ENCODE measurements around the gene AGPS.
A peak's percentile ranks its signal among the peaks of the same experiment; 100 is the strongest.

Gene AGPS

GRCh38 chr2:177554365-177554764 lies 161.8 kb downstream of the AGPS start:
- no peak for DNase-seq

- no peak for DNase-seq
Measured at GRCh38 chr2:177556153-177556552, 163.6 kb downstream of the AGPS start.

GRCh38 chr2:177557794-177558193 lies 165.2 kb downstream of the AGPS start:
- DNase-seq = no peak

- DNase-seq = no peak
Measured at GRCh38 chr2:177559638-177560037, 167.1 kb downstream of the AGPS start.

GRCh38 chr2:177568390-177568789 lies 175.8 kb downstream of the AGPS start:
- DNase-seq = no peak

- no peak for DNase-seq
Measured at GRCh38 chr2:177568893-177569292, 176.3 kb downstream of the AGPS start.

- DNase-seq = peak; percentile 97
Measured at GRCh38 chr2:177572236-177572671, 179.7 kb downstream of the AGPS start.

GRCh38 chr2:177573120-177573519 lies 180.5 kb downstream of the AGPS start:
- DNase-seq = peak; percentile 68

- DNase-seq = no peak
Measured at GRCh38 chr2:177574356-177574755, 181.8 kb downstream of the AGPS start.

- DNase-seq = no peak
Measured at GRCh38 chr2:177575358-177575757, 182.8 kb downstream of the AGPS start.

- no peak for DNase-seq
Measured at GRCh38 chr2:177577075-177577474, 184.5 kb downstream of the AGPS start.

- no peak for DNase-seq
Measured at GRCh38 chr2:177578454-177578853, 185.9 kb downstream of the AGPS start.

- no peak for DNase-seq
Measured at GRCh38 chr2:177579486-177580036, 187.0 kb downstream of the AGPS start.

- no peak for DNase-seq
Measured at GRCh38 chr2:177582000-177582399, 189.4 kb downstream of the AGPS start.

- no peak for DNase-seq
Measured at GRCh38 chr2:177584030-177584692, 191.6 kb downstream of the AGPS start.

GRCh38 chr2:177585234-177585863 lies 192.8 kb downstream of the AGPS start:
- peak; percentile 77 for DNase-seq

GRCh38 chr2:177586154-177586553 lies 193.6 kb downstream of the AGPS start:
- DNase-seq = no peak

- DNase-seq = no peak
Measured at GRCh38 chr2:177587371-177587770, 194.8 kb downstream of the AGPS start.

- no peak for DNase-seq
Measured at GRCh38 chr2:177588671-177589070, 196.1 kb downstream of the AGPS start.

GRCh38 chr2:177589186-177589585 lies 196.6 kb downstream of the AGPS start:
- no peak for DNase-seq

GRCh38 chr2:177592397-177592796 lies 199.8 kb downstream of the AGPS start:
- DNase-seq = no peak

- DNase-seq = no peak
Measured at GRCh38 chr2:177592945-177593344, 200.4 kb downstream of the AGPS start.

- no peak for DNase-seq
Measured at GRCh38 chr2:177593402-177593801, 200.8 kb downstream of the AGPS start.
